Mesothelial cell of epicardium (in vitro differentiated cells): Measurements from ENCODE around the gene TEX2. TPM values are rescaled to one million over a fixed set of nuclear protein-coding genes. Genes with fewer than 3 reads are reported as not detected.

Experiments used
- DNase-seq, 2 experiments: peaks; one replicate each; pipeline ENCODE4 v3.0.0; 2021; ENCODE audit warnings: low spot score in 2 of 2; ENCODE audit not compliant: unreplicated experiment in 2 of 2
- H3K27ac Mint-ChIP-seq: 2 replicates; pipeline ENCODE4 v1.8.0; 2021; ENCODE audit warnings: mixed read lengths
- H3K27me3 Mint-ChIP-seq: 2 replicates; pipeline ENCODE4 v1.8.0; 2021; ENCODE audit warnings: low read depth, mixed read lengths
- H3K36me3 Mint-ChIP-seq: 2 replicates; pipeline ENCODE4 v1.8.0; 2021; ENCODE audit warnings: mixed read lengths
- H3K4me1 Mint-ChIP-seq: 2 replicates; pipeline ENCODE4 v1.8.0; 2021; ENCODE audit warnings: mixed read lengths
- H3K4me3 Mint-ChIP-seq: 2 replicates; pipeline ENCODE4 v1.8.0; 2021; ENCODE audit warnings: mild to moderate bottlenecking, moderate library complexity, mixed read lengths
- H3K9me3 Mint-ChIP-seq: 2 replicates; pipeline ENCODE4 v1.8.0; 2021; ENCODE audit warnings: mixed read lengths
- CTCF ChIP-seq: fragments of 200-600 bp; sonication (generic); IDR thresholded peaks from one replicate; pipeline ENCODE4 v1.5.0; 2021; ENCODE audit warnings: antibody characterized with exemption; ENCODE audit not compliant: unreplicated experiment
- total RNA-seq: library from RNA; stranded (reverse); gene quantifications from 3 replicates; pipeline ENCODE4 v1.2.1, GENCODE V29; 2021

The TEX2 gene
- total RNA-seq, 1 donor from 2014 or later: 27.1 TPM

DNA sequence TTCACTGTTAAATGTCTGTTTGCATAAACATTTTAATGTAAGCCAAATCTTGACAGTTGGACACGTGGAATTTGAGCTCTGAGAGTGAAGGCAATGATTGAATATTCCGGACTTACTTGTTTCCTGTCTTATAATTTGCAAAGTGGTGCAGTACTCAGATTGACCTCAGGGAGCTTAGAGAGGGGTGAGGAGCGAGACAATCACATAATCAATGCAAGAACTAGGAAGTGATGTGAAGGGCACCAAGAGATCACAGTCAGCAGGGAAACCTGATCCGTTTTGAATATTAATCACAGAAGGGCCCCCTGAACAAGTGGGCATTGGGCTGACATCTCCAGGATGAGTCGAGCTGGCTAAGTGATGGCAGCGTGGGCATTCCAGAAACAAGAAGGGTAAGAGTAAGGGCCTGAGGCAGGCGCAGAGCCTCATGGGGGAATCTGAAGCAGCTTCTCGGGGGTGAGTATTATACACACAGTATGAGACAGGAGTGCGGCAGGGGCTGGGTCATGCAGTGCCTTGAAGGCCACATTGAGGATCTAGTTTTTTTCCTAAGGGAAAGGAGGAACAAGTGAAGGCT is 26.1 kb downstream of the TEX2 start:
- Mint-ChIP-seq H3K4me3 (no peak overlapping the region), H3K27me3 (no peaks in the 10 kb centered on the region), H3K27ac (no peak overlapping the region), H3K9me3 (no peaks in the 10 kb centered on the region), H3K36me3 (peaks cover 3% of the 10 kb centered on the region), H3K4me1 (peaks cover 45% of the 10 kb centered on the region)
- no peak for DNase-seq
- peak; percentile 55 for TF ChIP-seq CTCF

GRCh38 chr17:64234961-64235360 is 28.1 kb downstream of the TEX2 start:
- no peaks in the 10 kb centered on the region for H3K9me3 Mint-ChIP-seq
- TF ChIP-seq CTCF: no peak
- H3K27me3 Mint-ChIP-seq: no peaks in the 10 kb centered on the region
- H3K4me3 Mint-ChIP-seq: no peak overlapping the region
- peaks cover 47% of the 10 kb centered on the region for H3K4me1 Mint-ChIP-seq
- peaks cover 3% of the 10 kb centered on the region for H3K36me3 Mint-ChIP-seq
- no peak for DNase-seq
- no peak overlapping the region for H3K27ac Mint-ChIP-seq

DNA sequence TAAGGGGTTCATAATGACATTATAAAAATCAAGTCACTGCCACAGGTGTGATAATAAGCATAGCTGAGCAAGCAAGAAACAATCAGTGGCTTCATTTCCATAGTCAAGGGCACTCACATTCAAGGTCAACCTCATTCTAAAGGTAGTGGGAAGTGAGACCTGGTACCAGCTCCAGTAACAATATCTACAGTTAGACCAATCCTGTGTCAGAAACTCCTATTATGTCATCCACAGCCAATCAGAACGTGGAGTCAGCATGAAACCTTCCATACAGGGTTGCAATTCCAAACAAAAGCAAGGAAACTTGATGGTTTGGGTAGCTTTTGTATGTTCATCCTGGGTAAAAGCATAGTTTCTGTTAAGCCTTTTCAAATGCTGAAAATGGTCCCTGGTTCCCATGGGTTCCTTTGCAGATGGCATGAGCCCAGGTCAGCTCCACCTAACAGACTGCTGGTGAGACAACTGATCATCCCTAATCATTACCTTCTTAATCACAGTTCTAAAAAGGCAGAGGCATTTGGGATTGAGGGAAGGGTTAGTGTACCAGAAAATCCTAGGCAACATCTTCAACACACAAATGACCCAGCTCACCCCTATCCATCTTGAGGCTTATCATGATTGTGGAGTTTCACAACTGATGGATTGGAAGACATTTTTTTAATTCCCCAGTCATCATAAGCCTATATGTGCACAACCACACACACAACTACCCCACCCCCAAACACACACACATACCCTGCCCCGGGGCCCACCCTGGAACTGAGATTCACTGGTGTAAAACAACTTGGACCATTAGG is 30.4 kb downstream of the TEX2 start:
- TF ChIP-seq CTCF: no peak
- Mint-ChIP-seq H3K27ac (no peak overlapping the region), H3K36me3 (peaks cover 3% of the 10 kb centered on the region), H3K4me1 (peaks cover 40% of the 10 kb centered on the region), H3K9me3 (no peaks in the 10 kb centered on the region), H3K27me3 (no peaks in the 10 kb centered on the region), H3K4me3 (no peak overlapping the region)
- DNase-seq: no peak

- no peak for TF ChIP-seq CTCF
- no peak for DNase-seq
- Mint-ChIP-seq H3K36me3 (peaks cover 3% of the 10 kb centered on the region), H3K27me3 (no peaks in the 10 kb centered on the region), H3K4me3 (no peak overlapping the region), H3K9me3 (no peaks in the 10 kb centered on the region), H3K4me1 (peaks cover 31% of the 10 kb centered on the region), H3K27ac (peak overlapping the region; percentile 87)
These were observed 31.4 kb downstream of the TEX2 start for GRCh38 chr17:64231567-64232141.

DNA sequence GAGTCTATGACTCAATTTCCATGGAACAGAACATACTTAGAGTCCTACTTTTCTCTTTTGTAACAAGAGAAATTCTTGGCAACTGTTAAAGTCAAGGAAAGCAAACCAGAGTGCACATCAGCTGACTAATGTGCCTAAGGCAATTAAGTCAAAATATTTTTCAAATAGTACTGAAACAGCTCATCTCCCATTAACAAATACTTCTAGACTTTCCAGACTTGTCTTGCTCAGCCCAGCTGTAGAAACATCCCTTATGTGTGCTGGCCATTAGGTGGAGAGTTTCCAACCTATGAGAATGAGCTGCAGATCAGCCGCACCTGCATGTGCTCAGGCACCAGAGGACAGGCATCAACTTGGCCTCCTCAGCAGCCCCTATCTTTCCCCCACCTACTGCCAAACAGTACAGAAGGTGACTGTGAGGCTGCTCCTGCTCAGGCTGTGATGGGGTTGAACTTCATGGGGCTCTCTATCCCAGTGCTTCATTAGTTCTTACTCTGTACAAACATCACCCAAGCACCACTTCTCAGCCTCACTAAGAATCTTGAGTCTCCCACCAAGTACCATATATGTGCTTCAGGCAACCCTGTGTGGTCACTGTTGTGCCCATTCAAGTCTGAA is 32.2 kb downstream of the TEX2 start:
- no peaks in the 10 kb centered on the region for H3K9me3 Mint-ChIP-seq
- peaks cover 3% of the 10 kb centered on the region for H3K36me3 Mint-ChIP-seq
- H3K27ac Mint-ChIP-seq: peak overlapping the region; percentile 87
- peaks cover 30% of the 10 kb centered on the region for H3K4me1 Mint-ChIP-seq
- no peaks in the 10 kb centered on the region for H3K27me3 Mint-ChIP-seq
- no peak for TF ChIP-seq CTCF
- DNase-seq: no peak
- no peak overlapping the region for H3K4me3 Mint-ChIP-seq
